ENCODE measurements around the gene AFF3.
"Not testable (repeated sequence)": the region's sequence is repeated elsewhere in the genome, so short reads cannot be mapped to it uniquely, and the experiment has no call there.

Gene AFF3

GRCh38 chr2:100107440-100107839 is 35.0 kb downstream of the AFF3 start:
- no peak for DNase-seq

- DNase-seq, result peak; percentile 74
Observed at GRCh38 chr2:100106460-100106859, 35.9 kb downstream of the AFF3 start.

GRCh38 chr2:100105678-100106054 is 36.7 kb downstream of the AFF3 start:
- DNase-seq, result no peak

GRCh38 chr2:100104718-100105677 is 37.4 kb downstream of the AFF3 start:
- peak; percentile 65 for DNase-seq

- not testable (repeated sequence) for DNase-seq
Observed at GRCh38 chr2:100104265-100104664, 38.1 kb downstream of the AFF3 start.

GRCh38 chr2:100103527-100104252 is 38.7 kb downstream of the AFF3 start:
- not testable (repeated sequence) for DNase-seq

- DNase-seq, result not testable (repeated sequence)
Observed at GRCh38 chr2:100102466-100103180, 39.8 kb downstream of the AFF3 start.

- not testable (repeated sequence) for DNase-seq
Observed at GRCh38 chr2:100098855-100099254, 43.5 kb downstream of the AFF3 start.

- not testable (repeated sequence) for DNase-seq
Observed at GRCh38 chr2:100097611-100098294, 44.6 kb downstream of the AFF3 start.

- DNase-seq, result not testable (repeated sequence)
Observed at GRCh38 chr2:100095845-100096244, 46.5 kb downstream of the AFF3 start.

GRCh38 chr2:100091807-100092206 is 50.6 kb downstream of the AFF3 start:
- DNase-seq, result not testable (repeated sequence)

GRCh38 chr2:100085744-100086143 is 56.6 kb downstream of the AFF3 start:
- not testable (repeated sequence) for DNase-seq

GRCh38 chr2:100083421-100084216 is 58.8 kb downstream of the AFF3 start:
- DNase-seq, result not testable (repeated sequence)

- DNase-seq, result not testable (repeated sequence)
Observed at GRCh38 chr2:100082302-100082978, 60.0 kb downstream of the AFF3 start.

- DNase-seq, result no peak
Observed at GRCh38 chr2:100077935-100078334, 64.5 kb downstream of the AFF3 start.

- DNase-seq, result no peak
Observed at GRCh38 chr2:100077456-100077855, 64.9 kb downstream of the AFF3 start.

GRCh38 chr2:100075532-100075931 is 66.9 kb downstream of the AFF3 start:
- no peak for DNase-seq

GRCh38 chr2:100073110-100073509 is 69.3 kb downstream of the AFF3 start:
- no peak for DNase-seq

- DNase-seq, result no peak
Observed at GRCh38 chr2:100072503-100072902, 69.9 kb downstream of the AFF3 start.

- no peak for DNase-seq
Observed at GRCh38 chr2:100071335-100072043, 70.9 kb downstream of the AFF3 start.

Data from NCI-H345 (cell line).